ENCODE results near the gene ADGRD1.
"Not testable (repeated sequence)": the region's sequence is repeated elsewhere in the genome, so short reads cannot be mapped to it uniquely, and the experiment has no call there.

The ADGRD1 gene

GRCh38 chr12:131126662-131127173, 173.0 kb downstream of the ADGRD1 start:
- DNase-seq: no peak

- DNase-seq: no peak
Observed at GRCh38 chr12:131128556-131128955, 174.8 kb downstream of the ADGRD1 start.

GRCh38 chr12:131128966-131129619, 175.4 kb downstream of the ADGRD1 start:
- DNase-seq: not testable (repeated sequence)

- DNase-seq: no peak
Observed at GRCh38 chr12:131129839-131130238, 176.1 kb downstream of the ADGRD1 start.

GRCh38 chr12:131130311-131130911, 176.7 kb downstream of the ADGRD1 start:
- no peak for DNase-seq

GRCh38 chr12:131131077-131131807, 177.5 kb downstream of the ADGRD1 start:
- DNase-seq: no peak

GRCh38 chr12:131131808-131132117, 178.1 kb downstream of the ADGRD1 start:
- no peak for DNase-seq

GRCh38 chr12:131132118-131132892, 178.6 kb downstream of the ADGRD1 start:
- peak; percentile 70 for DNase-seq

- DNase-seq: no peak
Observed at GRCh38 chr12:131133015-131133905, 179.6 kb downstream of the ADGRD1 start.

- no peak for DNase-seq
Observed at GRCh38 chr12:131133994-131134393, 180.3 kb downstream of the ADGRD1 start.

GRCh38 chr12:131134523-131135310, 181.0 kb downstream of the ADGRD1 start:
- DNase-seq: no peak

- no peak for DNase-seq
Observed at GRCh38 chr12:131135311-131135785, 181.6 kb downstream of the ADGRD1 start.

- no peak for DNase-seq
Observed at GRCh38 chr12:131135786-131136538, 182.3 kb downstream of the ADGRD1 start.

- no peak for DNase-seq
Observed at GRCh38 chr12:131136539-131136872, 182.8 kb downstream of the ADGRD1 start.

- DNase-seq: no peak
Observed at GRCh38 chr12:131137009-131137835, 183.5 kb downstream of the ADGRD1 start.

- DNase-seq: no peak
Observed at GRCh38 chr12:131137836-131138637, 184.3 kb downstream of the ADGRD1 start.

- DNase-seq: no peak
Observed at GRCh38 chr12:131138638-131139362, 185.1 kb downstream of the ADGRD1 start.
